Cardiac fibroblast (primary cell): Measurements from ENCODE around the gene PXT1.
A peak's percentile ranks its signal among the peaks of the same experiment; 100 is the strongest.

Experiments
- DNase-seq, 2 donors: peaks; one replicate each; pipeline versions ENCODE4 v3.0.0 to v3.0.0-alpha.2; 2010; ENCODE audit warnings: low read depth in 2 of 2
- H3K4me3 ChIP-seq, 2 donors: replicated peaks in 1 of 2; 1 replicate in 1 of 2; 2 replicates in 1 of 2; pipeline ENCODE4 v1.5.1; 2011; ENCODE audit warnings: low read depth in 2 of 2, low read length in 2 of 2, mild to moderate bottlenecking in 2 of 2, moderate library complexity in 1 of 2
- TF ChIP-seq, protein P1 (sequence below): IDR thresholded peaks from one replicate; pipeline ENCODE4 v1.5.1; 2011; ENCODE audit warnings: low read depth, mild to moderate bottlenecking, low read length, inconsistent platforms

PXT1 gene

DNA sequence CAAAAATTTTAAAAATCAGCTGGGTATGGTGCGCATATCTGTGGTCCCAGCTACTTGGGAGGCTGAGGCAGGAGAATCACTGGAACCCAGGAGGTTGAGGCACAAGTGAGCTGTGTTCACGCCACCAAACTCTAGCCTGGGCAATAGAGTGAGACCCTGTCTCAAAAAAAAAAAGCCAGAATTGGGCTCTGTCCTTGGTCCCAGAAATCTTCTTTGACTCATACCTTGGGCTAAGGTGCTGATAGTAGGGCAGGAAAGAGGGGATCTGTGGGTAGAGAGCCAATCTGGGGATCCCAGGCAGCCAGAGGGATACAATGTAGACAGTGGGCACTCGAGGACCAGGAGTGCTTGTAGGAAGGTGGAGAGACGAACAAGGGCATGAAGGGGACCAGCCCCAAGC, 68.5 kb downstream of the PXT1 start:
- no peak for DNase-seq

DNA sequence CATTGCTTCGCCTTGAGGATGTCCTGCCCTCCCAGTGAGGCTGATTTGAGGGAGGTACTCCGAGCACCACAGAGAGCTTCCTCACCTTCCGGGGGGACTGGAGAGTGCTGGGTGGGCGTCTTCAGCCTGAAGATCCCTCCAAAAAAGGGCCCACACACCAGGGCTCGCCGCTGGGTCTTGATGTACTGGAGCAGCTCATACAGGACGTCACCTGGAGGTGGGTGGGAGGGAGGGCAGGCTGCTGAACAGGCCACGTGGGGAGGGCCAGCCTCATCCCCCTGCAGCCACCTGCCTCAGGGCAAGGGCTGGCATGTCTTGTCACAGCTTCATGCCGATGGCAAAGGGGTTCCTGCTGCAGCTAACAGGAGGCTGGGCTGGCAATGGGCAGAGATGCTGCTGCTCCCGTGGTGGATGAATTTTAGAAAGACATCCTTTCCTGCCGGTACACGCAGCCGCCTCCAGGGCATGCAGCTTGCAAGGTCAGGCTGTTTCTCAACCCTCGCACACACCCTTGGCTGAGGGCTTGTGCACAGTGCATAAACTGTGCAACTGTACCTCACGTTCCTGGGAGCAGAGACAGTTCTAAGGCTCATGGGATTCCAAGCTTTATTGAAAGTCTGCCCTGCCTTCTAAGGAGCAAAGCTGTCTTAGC, 69.2 kb downstream of the PXT1 start:
- DNase-seq, result no peak
- H3K4me3 ChIP-seq, result no peak overlapping the region
- TF ChIP-seq, protein P1, sequence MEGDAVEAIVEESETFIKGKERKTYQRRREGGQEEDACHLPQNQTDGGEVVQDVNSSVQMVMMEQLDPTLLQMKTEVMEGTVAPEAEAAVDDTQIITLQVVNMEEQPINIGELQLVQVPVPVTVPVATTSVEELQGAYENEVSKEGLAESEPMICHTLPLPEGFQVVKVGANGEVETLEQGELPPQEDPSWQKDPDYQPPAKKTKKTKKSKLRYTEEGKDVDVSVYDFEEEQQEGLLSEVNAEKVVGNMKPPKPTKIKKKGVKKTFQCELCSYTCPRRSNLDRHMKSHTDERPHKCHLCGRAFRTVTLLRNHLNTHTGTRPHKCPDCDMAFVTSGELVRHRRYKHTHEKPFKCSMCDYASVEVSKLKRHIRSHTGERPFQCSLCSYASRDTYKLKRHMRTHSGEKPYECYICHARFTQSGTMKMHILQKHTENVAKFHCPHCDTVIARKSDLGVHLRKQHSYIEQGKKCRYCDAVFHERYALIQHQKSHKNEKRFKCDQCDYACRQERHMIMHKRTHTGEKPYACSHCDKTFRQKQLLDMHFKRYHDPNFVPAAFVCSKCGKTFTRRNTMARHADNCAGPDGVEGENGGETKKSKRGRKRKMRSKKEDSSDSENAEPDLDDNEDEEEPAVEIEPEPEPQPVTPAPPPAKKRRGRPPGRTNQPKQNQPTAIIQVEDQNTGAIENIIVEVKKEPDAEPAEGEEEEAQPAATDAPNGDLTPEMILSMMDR, result peak; percentile 1

More for the DNA sequence above, 68.5 kb downstream of the PXT1 start:
- no peak overlapping the region for H3K4me3 ChIP-seq
- TF ChIP-seq, protein P1, result no peak

DNA sequence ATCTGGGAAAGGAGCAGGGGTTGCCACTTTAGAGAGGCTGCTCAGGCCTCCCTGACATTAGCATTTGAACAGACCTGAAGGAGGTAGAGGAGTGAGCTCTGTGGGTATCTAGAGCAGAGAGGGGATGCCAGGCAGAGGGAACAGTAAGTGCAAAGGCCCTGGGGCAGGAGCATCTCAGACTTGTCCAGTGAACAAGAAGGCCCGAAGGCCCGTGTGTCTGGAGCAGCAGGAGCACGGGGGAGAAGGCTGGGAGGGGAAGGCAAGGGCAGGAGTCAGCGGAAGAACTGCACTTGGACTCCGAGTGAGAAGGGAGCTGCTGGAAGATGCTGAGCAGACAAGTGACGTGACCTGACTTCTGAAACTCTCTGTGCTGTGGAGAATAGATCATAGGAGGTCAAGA, 70.6 kb downstream of the PXT1 start:
- TF ChIP-seq, protein P1, result no peak
- no peak for DNase-seq
- H3K4me3 ChIP-seq, result no peak overlapping the region

DNA sequence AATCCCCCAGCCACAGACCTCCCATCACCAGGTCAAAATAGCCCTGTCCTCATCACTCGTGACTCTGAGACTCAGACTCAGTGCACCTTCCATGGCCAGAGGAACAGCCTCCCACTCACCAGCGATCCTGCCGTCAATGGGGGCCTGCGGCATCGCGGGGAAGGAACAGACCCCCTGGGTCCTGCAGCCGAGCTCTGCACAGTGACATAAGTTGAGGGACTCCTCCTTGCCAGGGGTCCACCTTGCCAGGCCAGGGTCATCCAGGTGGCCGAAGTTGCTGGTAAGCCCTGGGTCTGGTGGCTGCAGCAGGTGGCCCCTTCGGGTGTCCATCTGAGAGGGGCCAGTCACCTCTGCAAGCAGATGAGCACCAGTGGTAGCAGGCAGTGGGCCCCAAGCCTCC, 71.4 kb downstream of the PXT1 start:
- no peak for DNase-seq
- TF ChIP-seq, protein P1, result no peak

DNA sequence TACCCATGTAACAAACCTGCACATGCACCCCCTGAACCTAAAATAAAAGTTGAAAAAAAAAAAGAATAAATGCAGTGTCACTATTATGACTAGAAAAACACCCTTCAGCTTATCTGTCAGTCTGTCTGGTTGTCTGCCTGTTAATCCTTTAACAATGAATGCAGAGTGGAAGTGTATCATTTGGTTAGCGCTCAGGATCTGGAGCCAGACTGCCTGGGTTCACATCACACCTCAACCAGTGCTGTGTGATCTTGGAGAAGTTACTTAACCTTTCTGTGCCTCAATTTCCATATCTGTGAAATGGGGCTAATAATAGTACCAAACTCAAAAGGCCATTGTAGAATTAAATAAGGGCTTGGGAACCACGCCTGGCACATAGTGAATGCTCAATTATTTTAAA, 72.0 kb downstream of the PXT1 start:
- TF ChIP-seq, protein P1, result no peak
- no peak for DNase-seq
- H3K4me3 ChIP-seq, result no peak overlapping the region

More for the DNA sequence above, 71.4 kb downstream of the PXT1 start:
- no peak overlapping the region for H3K4me3 ChIP-seq

DNA sequence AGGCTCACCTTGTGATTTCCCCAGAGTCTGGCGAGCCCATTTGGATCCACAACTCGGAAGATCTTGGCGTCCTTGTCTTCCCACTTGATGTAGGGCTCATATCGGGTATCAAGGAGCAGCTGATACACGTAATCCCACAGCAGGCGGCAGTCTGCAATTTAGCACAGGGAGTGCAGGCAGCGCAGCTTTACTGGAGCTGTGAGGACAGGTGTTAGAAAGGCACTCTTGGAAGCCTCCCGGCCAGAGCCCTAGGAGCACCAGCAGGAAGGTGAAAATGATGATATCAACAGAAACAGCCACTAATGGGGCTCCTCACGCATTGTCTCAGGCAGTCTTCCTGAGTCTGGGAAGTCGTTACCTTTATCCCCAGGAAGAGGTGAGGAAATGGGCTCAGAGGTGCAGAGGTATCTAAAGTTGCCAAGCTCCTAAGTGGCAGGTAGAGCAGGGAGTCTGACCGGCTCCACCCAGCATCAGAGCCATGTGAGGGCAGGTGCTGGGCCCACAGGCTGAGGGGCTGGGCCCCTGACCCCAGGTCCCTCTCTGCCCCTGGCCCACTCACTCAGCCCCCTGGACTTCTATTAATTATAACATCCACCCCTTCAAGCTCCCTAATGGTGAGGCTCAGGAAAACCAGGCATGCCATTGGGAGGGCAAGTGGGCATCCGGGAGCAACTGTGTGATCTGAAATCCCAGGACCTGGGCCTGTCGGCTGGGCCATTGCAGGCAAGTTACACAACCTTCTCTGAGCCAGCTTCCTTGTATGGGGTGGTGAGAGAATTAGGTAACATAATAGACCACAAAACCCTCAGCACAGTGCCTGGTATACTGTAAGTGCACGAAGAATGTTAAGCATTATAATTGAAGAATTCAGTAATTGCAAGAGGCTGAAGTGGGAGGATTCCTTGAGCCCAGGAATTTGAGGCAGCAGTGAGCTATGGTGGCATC, 73.5 kb downstream of the PXT1 start:
- no peak overlapping the region for H3K4me3 ChIP-seq
- peak; percentile 82 to 85 for DNase-seq

More for the DNA sequence above, 73.5 kb downstream of the PXT1 start:
- TF ChIP-seq, protein P1, result no peak
